RWPE2 (cell line): ENCODE data around the gene JMJD8.

Experiments used
- ATAC-seq: fragments of 200-7000 bp; cut with Tn5 transposase; 3 replicates; pipeline ENCODE4 v1.9.1; 2021; ENCODE audit warnings: low read depth
- DNase-seq: peaks from one replicate; pipeline ENCODE4 v3.0.0-alpha.2; 2020; ENCODE audit warnings: low spot score
- H3K27ac ChIP-seq: fragments of 450-650 bp; 2 replicates; pipeline ENCODE4 v1.5.1; 2017; ENCODE audit warnings: mild to moderate bottlenecking; ENCODE audit not compliant: poor library complexity, severe bottlenecking
- H3K27me3 ChIP-seq: fragments of 250-450 bp; sonication (Bioruptor Pico); 2 replicates; pipeline ENCODE4 v1.5.1; 2021; ENCODE audit warnings: mild to moderate bottlenecking, moderate library complexity; ENCODE audit not compliant: insufficient read depth, poor library complexity, severe bottlenecking
- H3K36me3 ChIP-seq: fragments of 250-450 bp; sonication (Bioruptor Pico); 2 replicates; pipeline ENCODE4 v1.5.1; 2020; ENCODE audit warnings: low read depth, mild to moderate bottlenecking, moderate library complexity
- H3K4me1 ChIP-seq: fragments of 250-450 bp; sonication (Bioruptor Pico); 2 replicates; pipeline ENCODE4 v1.5.1; 2021; ENCODE audit warnings: mild to moderate bottlenecking, moderate library complexity; ENCODE audit not compliant: insufficient read depth, poor library complexity, severe bottlenecking
- H3K4me3 ChIP-seq: fragments of 250-450 bp; sonication (Bioruptor Pico); 2 replicates; pipeline ENCODE4 v1.5.1; 2021; ENCODE audit warnings: mild to moderate bottlenecking, moderate library complexity; ENCODE audit not compliant: severe bottlenecking
- H3K9me3 ChIP-seq: fragments of 250-450 bp; sonication (Bioruptor Pico); 2 replicates; pipeline ENCODE4 v1.5.1; 2021; ENCODE audit warnings: mild to moderate bottlenecking, moderate library complexity; ENCODE audit not compliant: severe bottlenecking
- CTCF ChIP-seq: fragments of 450-650 bp; IDR thresholded peaks from one replicate; pipeline ENCODE4 v1.5.1; 2017; ENCODE audit warnings: mild to moderate bottlenecking, moderate library complexity; ENCODE audit not compliant: poor library complexity, severe bottlenecking

JMJD8 gene

GRCh38 chr16:705431-706188, 21.5 kb upstream of the JMJD8 start, which contains the start of gene FBXL16:
FBXL16 (minus strand) TSS chr16:705801; CDS start chr16:697405, 8,396 bp downstream.
- Histone ChIP-seq H3K4me1 (peaks cover 3% of the 10 kb centered on the region), H3K4me3 (peak within 1 kb of the TSS; percentile 87), H3K27me3 (no peaks in the 10 kb centered on the region), H3K9me3 (no peaks in the 10 kb centered on the region), H3K36me3 (no peaks in the 10 kb centered on the region), H3K27ac (peak within 1 kb of the TSS; percentile 49)
- DNase-seq (no peak), ATAC-seq (no peak)
- TF ChIP-seq CTCF = no peak

- peak overlapping the region; percentile 49 for H3K27ac ChIP-seq
- H3K9me3 ChIP-seq = no peaks in the 10 kb centered on the region
- H3K27me3 ChIP-seq = no peaks in the 10 kb centered on the region
- peaks cover 3% of the 10 kb centered on the region for H3K4me1 ChIP-seq
- DNase-seq (no peak), ATAC-seq (peak; percentile 6; the same call in 1 of the 3 replicates)
- H3K4me3 ChIP-seq = peak overlapping the region; percentile 87
- H3K36me3 ChIP-seq = no peaks in the 10 kb centered on the region
- TF ChIP-seq CTCF = no peak
These were observed 20.6 kb upstream of the JMJD8 start for GRCh38 chr16:704552-705380.

GRCh38 chr16:704047-704446, 19.9 kb upstream of the JMJD8 start:
- no peak for ATAC-seq

GRCh38 chr16:703406-703805, 19.3 kb upstream of the JMJD8 start:
- DNase-seq = no peak
- ATAC-seq = no peak
- no peaks in the 10 kb centered on the region for H3K36me3 ChIP-seq
- TF ChIP-seq CTCF = no peak
- H3K4me3 ChIP-seq = no peak overlapping the region
- no peaks in the 10 kb centered on the region for H3K27me3 ChIP-seq
- H3K4me1 ChIP-seq = peaks cover 3% of the 10 kb centered on the region
- no peak overlapping the region for H3K27ac ChIP-seq
- H3K9me3 ChIP-seq = no peaks in the 10 kb centered on the region

More at GRCh38 chr16:704047-704446, 19.9 kb upstream of the JMJD8 start:
- no peak for TF ChIP-seq CTCF
- H3K9me3 ChIP-seq = no peaks in the 10 kb centered on the region
- H3K36me3 ChIP-seq = no peaks in the 10 kb centered on the region
- H3K4me3 ChIP-seq = peak overlapping the region; percentile 87
- DNase-seq = no peak
- H3K27ac ChIP-seq = peak overlapping the region; percentile 49
- no peaks in the 10 kb centered on the region for H3K27me3 ChIP-seq
- peaks cover 3% of the 10 kb centered on the region for H3K4me1 ChIP-seq
